HEK293 (cell line): ENCODE data around the gene HOXD12.

ENCODE experiments used
- CTCF ChIA-PET: fragments of 350-600 bp; formaldehyde crosslinking; extraction: SDS; loops from one replicate; lab custom pipeline; 2021; ENCODE audit warnings: antibody characterized with exemption; lab: Yijun Ruan, JAX
- POLR2A ChIA-PET: fragments of 300-600 bp; formaldehyde crosslinking; extraction: SDS; loops from one replicate; lab custom pipeline; 2020; ENCODE audit warnings: antibody characterized with exemption, inconsistent platforms; lab: Yijun Ruan, JAX
- H3K27ac ChIP-seq: fragments of 200-500 bp; sonication (Bioruptor generic); 2 replicates; pipeline ENCODE4 v1.5.1; 2014; ENCODE audit warnings: low read depth, low read length, control low read depth, inconsistent platforms; ENCODE audit errors: extremely low read depth
- H3K36me3 ChIP-seq, 2 experiments: fragments of 200-500 bp in 1 of 2; sonication (Bioruptor generic) in 1 of 2; 1 replicate in 1 of 2; 2 replicates in 1 of 2; pipeline ENCODE4 v1.5.1; 2014 to 2017; ENCODE audit warnings: inconsistent platforms in 2 of 2, low read length in 2 of 2; ENCODE audit not compliant: control insufficient read depth in 2 of 2, insufficient read depth in 1 of 2
- H3K4me1 ChIP-seq: fragments of 200-500 bp; sonication (Bioruptor generic); 2 replicates; pipeline ENCODE4 v1.5.1; 2014; ENCODE audit warnings: mild to moderate bottlenecking, low read length, inconsistent platforms; ENCODE audit not compliant: control insufficient read depth, insufficient read depth
- H3K4me3 ChIP-seq: 2 replicates; pipeline ENCODE4 v1.5.1; 2011; ENCODE audit warnings: low read depth, mild to moderate bottlenecking, control low read depth, low read length, moderate library complexity
- H3K9me3 ChIP-seq: fragments of 200-500 bp; sonication (Bioruptor generic); 2 replicates; pipeline ENCODE4 v1.5.1; 2014; ENCODE audit warnings: low read depth, low read length, inconsistent platforms; ENCODE audit not compliant: control insufficient read depth, insufficient read depth
- EGR2 ChIP-seq: fragments of 450-650 bp; formaldehyde crosslinking; IDR thresholded peaks from 2 replicates; pipeline ENCODE4 v1.5.1; 2016; ENCODE audit warnings: low read depth, missing biosample characterization, missing genetic modification characterization
- REPIN1 ChIP-seq: fragments of 450-650 bp; formaldehyde crosslinking; IDR thresholded peaks from 2 replicates; pipeline ENCODE4 v1.5.1; 2017; ENCODE audit warnings: missing biosample characterization, missing genetic modification characterization, low read depth
- ZBTB20 ChIP-seq: fragments of 450-650 bp; formaldehyde crosslinking; IDR thresholded peaks from 2 replicates; pipeline ENCODE4 v1.5.1; 2016; ENCODE audit warnings: missing biosample characterization, missing genetic modification characterization
- ZBTB48 ChIP-seq: fragments of 450-650 bp; formaldehyde crosslinking; IDR thresholded peaks from 2 replicates; pipeline ENCODE4 v1.5.1; 2016; ENCODE audit warnings: missing biosample characterization, missing genetic modification characterization
- ZNF121 ChIP-seq: fragments of 450-650 bp; formaldehyde crosslinking; IDR thresholded peaks from 2 replicates; pipeline ENCODE4 v1.5.1; 2016; ENCODE audit warnings: missing biosample characterization, missing genetic modification characterization
- ZNF132 ChIP-seq: fragments of 450-650 bp; formaldehyde crosslinking; IDR thresholded peaks from 2 replicates; pipeline ENCODE4 v1.5.1; 2017; ENCODE audit warnings: missing biosample characterization, missing genetic modification characterization, borderline replicate concordance
- ZNF146 ChIP-seq: fragments of 450-650 bp; formaldehyde crosslinking; IDR thresholded peaks from 2 replicates; pipeline ENCODE4 v1.5.1; 2016; ENCODE audit warnings: missing biosample characterization, missing genetic modification characterization
- ZNF175 ChIP-seq: fragments of 450-650 bp; formaldehyde crosslinking; IDR thresholded peaks from 2 replicates; pipeline ENCODE4 v1.5.1; 2016; ENCODE audit warnings: missing biosample characterization, missing genetic modification characterization
- ZNF202 ChIP-seq: fragments of 450-650 bp; formaldehyde crosslinking; IDR thresholded peaks from 2 replicates; pipeline ENCODE4 v1.5.1; 2016; ENCODE audit warnings: missing biosample characterization, missing genetic modification characterization, borderline replicate concordance
- ZNF211 ChIP-seq: fragments of 450-650 bp; formaldehyde crosslinking; IDR thresholded peaks from 2 replicates; pipeline ENCODE4 v1.5.1; 2016; ENCODE audit warnings: low read depth, missing biosample characterization, missing genetic modification characterization
- ZNF274 ChIP-seq, 2 experiments: fragments of 200-500 bp in 1 of 2; fragments of 450-650 bp in 1 of 2; sonication (Bioruptor generic) in 1 of 2; formaldehyde crosslinking in 1 of 2; IDR thresholded peaks; 2 replicates each; pipeline versions ENCODE4 v1.5.1 to v1.6.1; 2014 to 2016; ENCODE audit warnings: borderline replicate concordance in 1 of 2, inconsistent platforms in 1 of 2, low read length in 1 of 2, missing biosample characterization in 1 of 2, missing genetic modification characterization in 1 of 2
- ZNF311 ChIP-seq: fragments of 450-650 bp; formaldehyde crosslinking; IDR thresholded peaks from 2 replicates; pipeline ENCODE4 v1.5.1; 2017; ENCODE audit warnings: missing biosample characterization, missing genetic modification characterization, borderline replicate concordance
- ZNF341 ChIP-seq: fragments of 450-650 bp; formaldehyde crosslinking; IDR thresholded peaks from 2 replicates; pipeline ENCODE4; 2016; ENCODE audit warnings: low read depth, missing biosample characterization, missing genetic modification characterization
- ZNF416 ChIP-seq: fragments of 450-650 bp; formaldehyde crosslinking; IDR thresholded peaks from 2 replicates; pipeline ENCODE4 v1.5.1; 2016; ENCODE audit warnings: missing biosample characterization, missing genetic modification characterization
- ZNF48 ChIP-seq: fragments of 450-650 bp; formaldehyde crosslinking; IDR thresholded peaks from 2 replicates; pipeline ENCODE4 v1.5.1; 2016; ENCODE audit warnings: missing biosample characterization, missing genetic modification characterization
- ZNF488 ChIP-seq: fragments of 450-650 bp; formaldehyde crosslinking; IDR thresholded peaks from 2 replicates; pipeline ENCODE4 v1.5.1; 2016; ENCODE audit warnings: missing biosample characterization, missing genetic modification characterization
- ZNF548 ChIP-seq: fragments of 450-650 bp; formaldehyde crosslinking; IDR thresholded peaks from 2 replicates; pipeline ENCODE4 v1.5.1; 2016; ENCODE audit warnings: missing biosample characterization, missing genetic modification characterization
- ZNF585B ChIP-seq: fragments of 450-650 bp; formaldehyde crosslinking; IDR thresholded peaks from 2 replicates; pipeline ENCODE4 v1.5.1; 2016; ENCODE audit warnings: missing biosample characterization, missing genetic modification characterization
- ZNF658 ChIP-seq: fragments of 450-650 bp; formaldehyde crosslinking; IDR thresholded peaks from 2 replicates; pipeline ENCODE4; 2016; ENCODE audit warnings: missing biosample characterization, missing genetic modification characterization
- TF ChIP-seq, protein P1 (sequence below): fragments of 450-650 bp; formaldehyde crosslinking; IDR thresholded peaks from 2 replicates; pipeline ENCODE4 v1.5.1; 2016; ENCODE audit warnings: missing biosample characterization, missing genetic modification characterization

HOXD12 gene

DNA sequence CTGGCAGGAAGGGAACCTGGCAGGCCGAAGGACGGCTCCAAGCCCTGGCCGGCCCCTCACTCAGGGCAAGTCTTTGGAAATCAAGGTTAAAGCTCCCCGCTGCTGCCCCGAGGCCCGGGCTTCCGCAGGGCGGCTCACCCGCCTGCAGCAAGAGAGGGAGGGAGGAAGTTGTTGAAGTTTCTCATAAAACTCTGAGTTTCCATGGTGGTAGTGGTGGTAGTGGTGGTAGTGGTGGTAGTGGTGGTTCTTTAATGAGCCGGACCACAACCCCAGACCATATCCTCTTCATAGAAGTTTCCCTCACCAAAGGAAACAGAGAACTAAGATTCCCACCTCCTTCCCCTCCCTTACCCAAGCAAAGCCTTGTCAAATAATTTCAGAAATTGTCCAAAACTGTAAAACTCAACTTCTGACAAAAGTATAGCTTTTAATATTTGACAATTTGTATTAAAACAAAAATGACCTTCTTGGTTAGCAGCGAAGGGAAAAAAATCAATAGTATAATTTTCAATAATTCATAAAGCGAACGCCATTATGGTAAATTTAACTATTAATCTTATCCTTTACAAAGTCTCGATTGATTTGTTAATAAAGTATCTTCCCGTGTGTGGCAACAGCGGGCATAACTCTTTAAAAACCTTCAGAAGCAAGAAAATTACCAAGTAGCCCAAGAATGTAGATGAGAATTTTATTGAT is 15.5 kb downstream of the HOXD12 start:
- POLR2A ChIA-PET, result no interaction called here
- CTCF ChIA-PET, result interaction anchor here (0.7 to 0.9 kb wide), 2 partner anchors 12 to 551 kb away, joined by 3 to 4 read pairs; no protein-coding TSS in a partner anchor
- no peak for TF ChIP-seq ZNF175 (tag by site-specific recombination)
- no peak for TF ChIP-seq ZBTB48
- TF ChIP-seq ZNF274 (IDR thresholded peaks at IDR 0.05; ENCODE audit: low read length), result no peak
- no peak for TF ChIP-seq ZNF274 (tag by site-specific recombination; IDR thresholded peaks at IDR 0.05; ENCODE audit: borderline replicate concordance)
- TF ChIP-seq ZNF311 (tag by site-specific recombination), result no peak
- no peak for TF ChIP-seq ZNF488 (tag by site-specific recombination)
- TF ChIP-seq ZNF548, result no peak
- TF ChIP-seq REPIN1 (tag by site-specific recombination), result no peak
- no peak for TF ChIP-seq ZNF146 (tag by site-specific recombination)
- no peak for TF ChIP-seq EGR2
- TF ChIP-seq ZNF416, result no peak
- no peak for TF ChIP-seq ZNF658 (tag by site-specific recombination)
- TF ChIP-seq, protein P1, sequence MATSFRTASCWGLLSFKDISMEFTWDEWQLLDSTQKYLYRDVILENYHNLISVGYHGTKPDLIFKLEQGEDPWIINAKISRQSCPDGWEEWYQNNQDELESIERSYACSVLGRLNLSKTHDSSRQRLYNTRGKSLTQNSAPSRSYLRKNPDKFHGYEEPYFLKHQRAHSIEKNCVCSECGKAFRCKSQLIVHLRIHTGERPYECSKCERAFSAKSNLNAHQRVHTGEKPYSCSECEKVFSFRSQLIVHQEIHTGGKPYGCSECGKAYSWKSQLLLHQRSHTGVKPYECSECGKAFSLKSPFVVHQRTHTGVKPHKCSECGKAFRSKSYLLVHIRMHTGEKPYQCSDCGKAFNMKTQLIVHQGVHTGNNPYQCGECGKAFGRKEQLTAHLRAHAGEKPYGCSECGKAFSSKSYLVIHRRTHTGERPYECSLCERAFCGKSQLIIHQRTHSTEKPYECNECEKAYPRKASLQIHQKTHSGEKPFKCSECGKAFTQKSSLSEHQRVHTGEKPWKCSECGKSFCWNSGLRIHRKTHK (tag by site-specific recombination), result no peak
- no peak for TF ChIP-seq ZBTB20 (tag by site-specific recombination)
- no peak for TF ChIP-seq ZNF121 (tag by site-specific recombination)
- TF ChIP-seq ZNF211 (tag by site-specific recombination), result no peak
- no peak for TF ChIP-seq ZNF341
- no peak for TF ChIP-seq ZNF132 (tag by site-specific recombination)
- TF ChIP-seq ZNF48 (tag by site-specific recombination), result no peak
- TF ChIP-seq, all 188 proteins: peak for 0
- Histone ChIP-seq H3K4me3 (no peak overlapping the region), H3K27ac (no peak overlapping the region), H3K9me3 (no peaks in the 10 kb centered on the region), H3K36me3 (peaks cover 26 to 99% of the 10 kb centered on the region in 2 experiments; a peak in 2 of 3 replicates), H3K4me1 (no peaks in the 10 kb centered on the region)

DNA sequence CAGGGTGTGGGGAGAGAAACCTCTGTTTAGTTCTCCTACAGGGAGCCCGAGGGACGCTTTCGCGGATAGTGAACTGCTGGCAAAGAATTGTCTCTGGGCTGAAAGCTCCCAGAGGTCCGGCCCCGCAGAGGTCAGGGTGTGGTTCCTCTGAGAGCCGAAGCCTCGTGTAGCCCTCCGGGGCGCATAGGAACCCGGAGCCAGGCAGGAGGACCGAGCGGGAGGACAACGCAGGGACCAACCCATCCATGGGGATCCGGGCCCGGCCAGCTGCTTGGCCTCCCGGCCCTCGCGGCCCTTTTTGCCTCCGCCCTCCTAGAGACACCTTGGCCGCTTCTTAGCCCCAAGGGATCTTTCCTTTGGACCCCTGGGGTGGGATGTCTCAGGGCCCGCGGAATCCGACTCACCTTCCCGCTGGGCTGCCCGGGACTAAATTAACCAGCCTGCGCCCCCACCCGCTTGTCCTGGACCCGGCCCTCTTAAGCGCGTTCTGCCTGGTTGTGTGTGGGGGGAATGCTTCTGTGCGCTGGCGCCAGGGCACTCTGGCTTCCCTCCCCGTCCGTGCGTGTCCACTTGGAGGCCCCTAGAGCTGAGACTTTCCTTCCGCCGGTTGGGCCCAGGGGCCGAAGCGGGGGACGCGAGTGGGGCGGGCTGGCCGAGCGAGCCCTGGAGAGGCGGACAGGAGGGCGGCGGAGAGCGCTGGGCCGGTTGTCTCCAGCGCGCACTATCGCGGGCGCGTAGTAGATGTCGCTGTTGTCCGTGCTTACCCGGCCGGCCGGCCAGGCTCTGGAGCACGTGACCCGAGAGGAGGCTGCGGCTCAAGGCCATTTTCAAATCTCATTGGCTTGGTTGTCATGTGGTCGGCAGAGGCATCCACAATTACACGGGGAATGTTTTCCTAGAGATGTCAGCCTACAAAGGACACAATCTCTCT is 16.6 kb downstream of the HOXD12 start, which contains the start of gene HOXD10:
Gene HOXD10 (plus strand): TSS at position 896 of the 931 bp plus-strand sequence. CDS start 56 bp downstream, outside the sequence.
- Histone ChIP-seq H3K27ac (peak within 1 kb of the TSS; percentile 34; the same call in 1 of the 2 replicates), H3K9me3 (no peaks in the 10 kb centered on the region), H3K4me3 (peak within 1 kb of the TSS; percentile 11; the same call in 1 of the 2 replicates), H3K36me3 (peaks cover 17 to 99% of the 10 kb centered on the region in 2 experiments; a peak in 2 of 3 replicates), H3K4me1 (no peaks in the 10 kb centered on the region)
- peak; percentile 42; the same call in 1 of the 2 replicates for TF ChIP-seq ZNF585B (tag by site-specific recombination)
- no peak for TF ChIP-seq ZBTB48
- TF ChIP-seq ZNF202 (tag by site-specific recombination), result 0 out of 2 replicates have a peak, but pooled peaks have one; percentile 36
- ChIA-PET POLR2A (no interaction called here), CTCF (interaction anchor here (0.6 kb wide), 1 partner anchor 11 kb away, joined by 3 read pairs; no protein-coding TSS in a partner anchor)
